HG02610 (cell line): ENCODE measurements around the gene ZNRF1.
"Not testable (repeated sequence)": the region's sequence is repeated elsewhere in the genome, so short reads cannot be mapped to it uniquely, and the experiment has no call there.

Experiments used
- ATAC-seq: cut with Tn5 transposase; IDR thresholded peaks from one replicate; pipeline ENCODE4 v1.9.1; 2021; ENCODE audit warnings: mild to moderate bottlenecking, moderate library complexity; ENCODE audit not compliant: unreplicated experiment

ZNRF1 gene

DNA sequence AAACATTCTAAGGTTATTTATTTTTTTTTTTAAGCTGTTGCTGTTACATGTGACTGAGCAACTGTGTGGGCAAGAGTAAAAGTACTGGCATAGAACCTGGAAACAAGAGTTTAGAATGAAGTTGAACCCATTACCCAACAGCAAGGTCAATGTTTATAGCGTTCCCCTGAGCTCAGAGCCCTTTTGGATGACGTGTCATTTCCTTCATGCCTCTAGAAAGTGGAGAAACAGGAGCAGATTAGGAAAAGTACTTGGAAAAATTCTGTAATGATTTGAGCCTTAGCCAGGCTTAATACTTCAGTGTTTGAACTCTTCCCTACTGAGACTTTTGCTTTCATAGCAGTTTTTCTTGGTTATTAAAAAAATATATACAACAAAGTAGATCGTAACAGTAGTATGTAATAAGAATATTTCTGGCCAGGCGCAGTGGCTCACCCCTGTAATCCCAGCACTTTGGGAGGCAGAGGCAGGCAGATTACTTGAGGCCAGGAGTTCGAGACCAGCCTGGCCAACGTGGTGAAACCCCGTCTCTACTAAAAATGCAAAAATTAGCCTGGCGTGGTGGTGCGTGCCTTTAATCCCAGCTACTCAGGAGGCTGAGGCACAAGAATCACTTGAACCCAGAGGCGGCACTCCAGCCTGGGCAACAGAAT is 27.5 kb downstream of the ZNRF1 start:
- ATAC-seq, result not testable (repeated sequence)

- no peak for ATAC-seq
Observed at GRCh38 chr16:75026892-75027391, 28.1 kb downstream of the ZNRF1 start.

GRCh38 chr16:75027520-75028300 is 28.9 kb downstream of the ZNRF1 start:
- no peak for ATAC-seq

DNA sequence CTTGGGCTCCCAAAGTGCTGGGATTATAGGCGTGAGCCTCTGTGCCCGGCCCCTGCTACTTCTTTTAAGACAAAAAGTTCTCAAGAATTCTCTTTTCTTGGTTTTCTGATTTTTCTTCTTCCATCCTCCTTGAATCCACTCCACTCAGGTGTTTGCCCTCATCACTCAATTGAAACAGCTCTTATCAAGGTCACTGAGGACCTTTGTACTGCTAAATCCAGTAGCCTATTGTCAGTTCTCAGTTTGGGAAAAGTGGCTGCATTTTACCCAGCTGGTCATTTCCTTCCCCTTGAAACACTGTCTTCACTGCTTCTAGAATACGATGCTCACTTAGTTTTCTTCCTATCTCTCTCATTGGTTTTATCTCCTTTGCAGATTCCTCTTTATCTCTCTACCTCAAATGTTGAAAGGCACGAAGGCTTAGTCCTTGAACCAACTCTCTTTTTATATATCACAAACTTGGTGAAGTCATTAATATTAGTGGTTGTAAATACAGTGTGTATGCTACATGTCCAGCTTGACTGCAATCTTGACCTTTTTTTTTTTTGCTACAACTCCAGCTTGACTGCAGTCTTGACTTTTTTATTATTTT is 29.8 kb downstream of the ZNRF1 start:
- ATAC-seq, result no peak

DNA sequence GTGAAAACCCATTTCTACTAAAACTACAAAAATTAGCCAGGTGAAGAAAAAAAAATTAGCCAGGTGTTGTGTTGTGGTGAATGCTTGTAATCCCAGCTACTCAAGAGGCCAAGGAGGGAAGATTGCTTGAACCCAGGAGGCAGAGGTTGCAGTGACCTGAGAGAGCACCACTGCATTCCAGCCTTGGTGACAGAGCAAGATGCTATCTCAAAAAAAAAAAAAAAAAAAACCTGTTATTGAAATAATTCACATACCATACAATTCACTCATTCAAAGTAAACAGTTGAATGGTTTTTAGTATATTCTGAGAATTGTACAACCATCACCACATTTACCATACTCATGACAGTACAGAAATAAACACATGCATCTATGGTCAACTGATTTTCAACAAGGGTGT is 31.0 kb downstream of the ZNRF1 start:
- peak; percentile 40 for ATAC-seq

DNA sequence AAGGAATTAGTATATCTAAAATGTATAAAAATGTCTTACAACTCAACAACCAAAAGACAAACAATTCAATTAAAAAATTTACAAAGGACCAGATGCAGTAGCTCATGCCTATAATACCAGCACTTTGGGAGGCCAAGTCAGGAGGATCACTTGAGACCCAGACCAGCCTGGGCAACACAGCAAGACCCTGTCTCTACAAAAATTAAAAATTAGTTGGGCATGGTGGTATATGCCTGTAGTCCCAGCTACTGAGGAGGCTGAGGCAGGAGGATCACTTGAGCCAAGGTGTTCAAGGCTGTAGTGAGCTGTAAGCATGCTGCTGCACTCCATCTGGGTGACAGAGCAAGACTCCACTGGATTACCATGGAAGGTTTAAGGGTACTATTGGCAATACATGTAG is 33.8 kb downstream of the ZNRF1 start:
- ATAC-seq, result no peak

DNA sequence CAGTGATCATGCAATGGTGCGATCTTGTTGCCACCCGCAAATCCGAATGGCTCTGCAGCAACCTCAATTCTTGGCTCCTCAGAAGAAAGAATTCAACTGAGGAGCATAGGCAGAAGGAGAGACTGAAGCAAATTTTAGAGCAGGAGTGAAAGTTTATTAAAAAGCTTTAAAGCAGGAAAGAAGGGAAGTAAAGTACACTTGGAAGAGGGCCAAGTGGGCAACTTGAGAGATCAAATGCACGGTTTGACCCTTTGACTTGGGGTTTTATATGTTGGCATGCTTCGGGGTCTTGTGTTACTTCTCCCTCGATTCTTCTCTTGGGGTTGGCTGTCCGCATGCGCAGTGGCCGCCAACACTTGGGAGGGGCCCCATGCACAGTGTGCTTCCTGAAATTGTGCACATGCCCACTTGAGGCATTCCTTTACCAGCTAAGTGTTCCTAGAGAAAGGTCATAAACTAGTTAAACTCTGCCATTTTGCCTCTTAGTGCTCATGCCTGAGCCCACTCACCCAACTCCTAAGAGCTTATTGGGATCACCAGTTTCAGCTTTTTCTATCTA is 36.7 kb downstream of the ZNRF1 start:
- ATAC-seq, result no peak

GRCh38 chr16:75038036-75038858 is 39.4 kb downstream of the ZNRF1 start:
- no peak for ATAC-seq

DNA sequence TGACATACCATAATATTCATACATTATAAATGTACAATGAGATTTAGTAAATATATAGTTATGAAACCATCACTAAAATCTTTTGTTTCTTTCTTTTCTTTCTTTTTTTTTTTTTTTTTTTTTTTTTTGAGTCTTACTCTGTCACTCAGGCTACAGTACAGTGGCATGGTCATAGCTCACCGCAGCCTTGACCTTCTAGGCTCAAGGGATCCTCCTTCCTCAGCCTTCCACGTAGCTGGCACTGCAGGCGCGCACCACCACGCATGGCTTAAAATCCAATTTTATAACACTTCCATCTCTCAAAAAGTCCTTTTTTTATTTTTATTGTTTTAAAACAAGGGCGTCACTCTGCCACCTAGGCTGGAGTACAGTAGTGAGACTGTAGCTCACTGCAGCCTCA is 41.1 kb downstream of the ZNRF1 start:
- ATAC-seq, result no peak

GRCh38 chr16:75042426-75043174 is 43.8 kb downstream of the ZNRF1 start:
- peak; percentile 25 for ATAC-seq

DNA sequence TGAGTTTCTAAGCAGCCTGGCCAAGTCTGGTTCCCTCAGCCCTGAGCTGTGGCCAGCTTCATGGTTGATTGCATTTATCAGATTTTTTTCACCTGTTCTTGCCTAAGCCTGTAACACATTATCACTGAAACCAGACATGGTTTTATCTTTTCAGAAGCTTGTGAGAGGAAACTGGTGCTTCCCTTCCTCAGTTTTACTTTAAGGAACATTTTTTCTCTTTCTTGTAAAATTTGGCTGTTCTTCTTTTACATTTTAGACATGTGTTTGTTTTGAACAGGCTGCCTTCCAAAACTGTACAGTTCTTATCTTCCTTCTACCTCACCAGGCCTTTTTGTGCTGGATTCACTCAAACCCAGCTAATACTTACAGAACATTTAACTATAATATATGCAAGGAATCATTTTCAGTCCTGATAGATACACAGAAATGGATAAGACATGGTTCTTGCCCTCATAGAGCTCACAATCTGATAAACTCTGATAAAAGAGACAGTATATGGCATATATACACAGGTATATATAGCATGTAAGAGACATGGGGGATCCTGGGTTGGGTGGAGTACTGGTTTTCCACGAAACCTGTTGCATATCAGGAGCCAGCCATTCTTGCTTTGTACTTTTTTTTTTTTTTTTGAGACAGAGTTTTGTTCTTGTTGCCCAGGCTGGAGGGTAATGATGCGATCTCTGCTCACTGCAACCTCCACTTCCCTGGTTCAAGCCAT is 44.5 kb downstream of the ZNRF1 start:
- peak; percentile 60 for ATAC-seq

DNA sequence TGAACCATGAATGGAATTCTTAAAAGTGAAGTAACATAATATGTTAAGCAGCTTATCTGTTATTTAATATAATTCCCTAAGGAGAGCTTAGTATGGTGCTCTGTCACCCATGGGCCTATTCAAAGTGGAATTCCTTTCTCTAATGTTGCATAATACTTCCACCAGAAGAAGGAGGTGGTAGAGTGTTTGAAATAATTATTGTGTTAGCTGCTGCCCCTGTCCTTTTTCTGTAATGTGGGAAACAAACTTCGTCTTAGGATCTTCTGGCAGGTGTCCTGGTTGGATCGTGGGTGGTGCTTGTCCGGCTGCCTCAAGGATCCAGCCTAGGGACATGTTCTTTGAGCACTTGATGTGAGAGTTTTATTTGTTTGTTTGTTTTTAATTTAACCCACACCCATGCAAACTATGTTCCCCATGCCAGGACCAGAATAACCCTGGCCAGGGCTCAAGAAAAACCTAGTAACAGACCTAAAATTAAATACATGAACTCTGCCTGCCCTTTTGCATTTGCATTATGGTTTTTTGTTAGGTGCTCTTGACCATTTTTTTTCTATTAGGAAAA is 46.1 kb downstream of the ZNRF1 start:
- ATAC-seq, result no peak

- ATAC-seq, result no peak
Observed at GRCh38 chr16:75045424-75045823, 46.6 kb downstream of the ZNRF1 start.

DNA sequence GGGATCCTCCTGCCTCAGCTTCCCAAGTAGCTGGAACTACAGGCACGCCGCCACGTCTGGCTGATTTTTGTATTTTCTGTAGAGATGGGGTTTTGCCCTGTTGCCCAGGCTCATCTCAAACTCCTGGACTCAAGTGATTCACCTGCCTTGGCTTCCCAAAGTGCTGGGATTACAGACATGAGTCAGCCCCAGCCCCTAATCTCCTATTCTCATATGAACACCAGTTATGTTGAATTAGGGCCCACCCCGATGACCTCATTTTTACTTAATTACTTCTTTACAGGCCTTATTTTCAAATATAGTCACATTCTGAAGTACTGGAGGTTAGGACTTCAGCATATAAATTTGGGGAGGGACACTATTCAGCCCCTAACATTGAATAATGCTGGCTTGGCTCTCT is 49.2 kb downstream of the ZNRF1 start:
- ATAC-seq, result no peak

- no peak for ATAC-seq
Observed at GRCh38 chr16:75048530-75048929, 49.7 kb downstream of the ZNRF1 start.

DNA sequence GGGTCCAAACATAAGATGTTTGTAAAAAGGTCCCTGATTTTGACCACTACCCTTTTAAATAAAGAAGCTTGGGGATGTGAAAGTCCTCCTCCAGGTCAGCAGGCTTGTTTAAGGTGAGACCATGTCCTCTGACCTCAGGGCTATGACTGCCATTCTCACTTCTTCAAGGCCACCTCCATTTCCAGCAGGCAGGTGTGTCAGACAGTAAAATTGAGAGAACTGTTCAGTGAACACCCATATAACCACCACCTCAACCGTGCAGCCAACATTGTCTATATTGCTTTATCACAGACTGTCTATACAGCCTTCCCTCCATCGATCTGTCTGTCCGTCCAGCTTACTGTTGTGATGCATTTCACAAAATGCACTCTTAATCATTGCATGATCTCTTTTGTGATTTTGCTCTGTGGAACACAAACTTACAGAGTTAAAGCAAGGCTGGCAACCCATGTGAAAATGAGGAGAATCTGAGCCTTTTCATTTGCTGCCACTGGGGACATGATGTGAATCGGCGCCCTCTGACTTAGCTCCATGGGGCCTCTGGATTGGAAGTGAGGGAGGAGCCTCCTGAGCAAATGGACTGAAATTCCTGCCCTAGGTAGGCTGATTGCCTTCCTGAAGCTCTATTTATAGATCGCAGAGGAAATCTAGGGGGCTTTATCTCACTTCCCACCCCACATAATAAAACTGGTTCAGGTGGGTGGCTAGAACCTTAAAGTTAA is 53.8 kb downstream of the ZNRF1 start:
- no peak for ATAC-seq

GRCh38 chr16:75053791-75054555 is 55.1 kb downstream of the ZNRF1 start:
- ATAC-seq, result no peak

DNA sequence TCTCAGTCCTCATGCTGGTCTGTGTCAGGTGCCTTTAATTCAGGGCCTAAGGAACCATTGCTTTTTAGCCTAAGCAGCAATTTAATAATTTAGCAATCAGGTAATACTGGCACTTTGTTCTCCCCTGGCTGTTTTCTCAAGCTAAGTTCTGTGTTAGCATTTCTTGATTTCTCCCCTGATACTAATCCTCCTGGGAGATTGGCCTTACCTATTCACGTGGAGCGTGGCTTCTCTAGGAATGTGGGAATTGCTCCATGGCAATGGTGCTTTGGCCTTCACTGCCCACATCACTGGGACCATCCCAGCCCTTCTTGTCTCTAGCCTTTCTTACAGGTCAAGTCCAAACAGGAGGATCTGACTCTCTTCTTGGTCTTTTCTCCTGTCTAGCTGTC is 55.7 kb downstream of the ZNRF1 start:
- ATAC-seq, result no peak
